ENCODE measurements around the gene UIMC1. TPM values are rescaled to one million over a fixed set of nuclear protein-coding genes. Genes with fewer than 3 reads are reported as not detected.
"Not testable (repeated sequence)": the region's sequence is repeated elsewhere in the genome, so short reads cannot be mapped to it uniquely, and the experiment has no call there.

The UIMC1 gene
- polyA plus RNA-seq, 2 donors, result 14.0 to 16.3 TPM

GRCh38 chr5:177020033-177020432 is 13.5 kb upstream of the UIMC1 start:
- Histone ChIP-seq H3K36me3 (ENCODE audit: control insufficient read depth in 2 of 2, insufficient read depth in 2 of 2, low read length in 1 of 2) (no peaks in the 10 kb centered on the region), H3K4me1 (ENCODE audit: control insufficient read depth in 2 of 2, insufficient read depth in 2 of 2, low read length in 1 of 2) (peaks cover 2 to 3% of the 10 kb centered on the region in 2 donors), H3K9me3 (ENCODE audit: control insufficient read depth in 2 of 2, insufficient read depth in 1 of 2, low read depth in 1 of 2, low read length in 1 of 2) (no peaks in the 10 kb centered on the region), H3K4me3 (ENCODE audit: low read depth in 1 of 2, low read length in 2 of 2) (no peak overlapping the region), H3K27ac (ENCODE audit: low read depth in 2 of 2, low read length in 1 of 2) (no peak overlapping the region), H3K27me3 (ENCODE audit: control insufficient read depth in 1 of 2, insufficient read depth in 2 of 2, low read length in 2 of 2) (no peaks in the 10 kb centered on the region)
- WGBS, 2 donors, result 69 to 74% methylated on average over 2 of the region's 2 CpGs

DNA sequence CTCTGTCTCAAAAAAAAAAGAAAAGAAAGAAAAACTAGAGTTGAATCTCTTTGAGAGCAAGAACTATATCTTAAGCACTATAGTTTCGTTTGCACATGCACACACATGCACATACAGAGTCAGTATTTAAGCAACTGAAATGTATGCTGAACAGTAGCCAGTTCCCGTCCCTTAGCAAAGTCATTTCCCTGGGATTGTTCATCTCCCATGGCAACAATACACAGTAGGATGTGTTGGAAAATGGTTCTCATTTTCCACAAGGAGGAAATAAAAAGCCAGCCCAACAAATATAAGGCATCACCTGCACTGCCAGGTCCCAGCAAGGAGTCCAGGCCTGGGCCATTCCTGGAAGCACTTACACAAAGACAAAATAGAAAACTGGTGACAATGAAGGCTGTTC is 11.8 kb upstream of the UIMC1 start:
- H3K4me1 ChIP-seq (ENCODE audit: control insufficient read depth in 2 of 2, insufficient read depth in 2 of 2, low read length in 1 of 2), result peaks cover under 1 to 2% of the 10 kb centered on the region in 2 donors
- H3K27me3 ChIP-seq (ENCODE audit: control insufficient read depth in 1 of 2, insufficient read depth in 2 of 2, low read length in 2 of 2), result no peaks in the 10 kb centered on the region
- no peaks in the 10 kb centered on the region for H3K36me3 ChIP-seq (ENCODE audit: control insufficient read depth in 2 of 2, insufficient read depth in 2 of 2, low read length in 1 of 2)
- 69 to 71% methylated on average over 2 of the region's 2 CpGs for WGBS, 2 donors
- no peak overlapping the region for H3K4me3 ChIP-seq (ENCODE audit: low read depth in 1 of 2, low read length in 2 of 2)
- no peak overlapping the region for H3K27ac ChIP-seq (ENCODE audit: low read depth in 2 of 2, low read length in 1 of 2)
- H3K9me3 ChIP-seq (ENCODE audit: control insufficient read depth in 2 of 2, insufficient read depth in 1 of 2, low read depth in 1 of 2, low read length in 1 of 2), result no peaks in the 10 kb centered on the region

- no peaks in the 10 kb centered on the region for H3K27me3 ChIP-seq (ENCODE audit: control insufficient read depth in 1 of 2, insufficient read depth in 2 of 2, low read length in 2 of 2)
- 91% methylated on average over 4 of the region's 4 CpGs for WGBS, 2 donors
- H3K36me3 ChIP-seq (ENCODE audit: control insufficient read depth in 2 of 2, insufficient read depth in 2 of 2, low read length in 1 of 2), result no peaks in the 10 kb centered on the region
- no peak overlapping the region for H3K27ac ChIP-seq (ENCODE audit: low read depth in 2 of 2, low read length in 1 of 2)
- no peaks in the 10 kb centered on the region for H3K9me3 ChIP-seq (ENCODE audit: control insufficient read depth in 2 of 2, insufficient read depth in 1 of 2, low read depth in 1 of 2, low read length in 1 of 2)
- no peaks in the 10 kb centered on the region for H3K4me1 ChIP-seq (ENCODE audit: control insufficient read depth in 2 of 2, insufficient read depth in 2 of 2, low read length in 1 of 2)
- H3K4me3 ChIP-seq (ENCODE audit: low read depth in 1 of 2, low read length in 2 of 2), result no peak overlapping the region
Observed at GRCh38 chr5:177015156-177015555, 8.6 kb upstream of the UIMC1 start.

DNA sequence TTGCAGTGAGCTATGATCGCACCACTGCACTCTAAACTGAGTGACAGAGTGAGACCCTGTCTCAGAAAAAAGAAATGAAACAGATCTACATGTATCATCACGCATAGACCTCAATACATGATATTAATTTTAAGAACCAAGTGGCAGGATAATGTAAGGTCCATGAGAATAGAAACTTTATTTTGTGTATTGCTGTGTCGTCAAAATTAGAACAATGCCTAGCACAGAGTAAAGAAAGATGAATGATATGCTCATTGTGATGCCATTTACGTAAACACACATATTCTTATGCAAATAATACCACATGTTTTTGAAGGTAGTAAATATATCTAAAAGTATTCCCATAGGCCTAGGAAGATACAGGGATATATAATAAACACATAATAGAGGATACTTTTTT is 3.6 kb upstream of the UIMC1 start:
- H3K27me3 ChIP-seq (ENCODE audit: control insufficient read depth in 1 of 2, insufficient read depth in 2 of 2, low read length in 2 of 2), result no peaks in the 10 kb centered on the region
- H3K36me3 ChIP-seq (ENCODE audit: control insufficient read depth in 2 of 2, insufficient read depth in 2 of 2, low read length in 1 of 2), result no peaks in the 10 kb centered on the region
- H3K4me3 ChIP-seq (ENCODE audit: low read depth in 1 of 2, low read length in 2 of 2), result no peak overlapping the region
- no peak overlapping the region for H3K27ac ChIP-seq (ENCODE audit: low read depth in 2 of 2, low read length in 1 of 2)
- no peaks in the 10 kb centered on the region for H3K4me1 ChIP-seq (ENCODE audit: control insufficient read depth in 2 of 2, insufficient read depth in 2 of 2, low read length in 1 of 2)
- WGBS, 2 donors, result 94% methylated on average over 4 of the region's 4 CpGs
- no peaks in the 10 kb centered on the region for H3K9me3 ChIP-seq (ENCODE audit: control insufficient read depth in 2 of 2, insufficient read depth in 1 of 2, low read depth in 1 of 2, low read length in 1 of 2)

DNA sequence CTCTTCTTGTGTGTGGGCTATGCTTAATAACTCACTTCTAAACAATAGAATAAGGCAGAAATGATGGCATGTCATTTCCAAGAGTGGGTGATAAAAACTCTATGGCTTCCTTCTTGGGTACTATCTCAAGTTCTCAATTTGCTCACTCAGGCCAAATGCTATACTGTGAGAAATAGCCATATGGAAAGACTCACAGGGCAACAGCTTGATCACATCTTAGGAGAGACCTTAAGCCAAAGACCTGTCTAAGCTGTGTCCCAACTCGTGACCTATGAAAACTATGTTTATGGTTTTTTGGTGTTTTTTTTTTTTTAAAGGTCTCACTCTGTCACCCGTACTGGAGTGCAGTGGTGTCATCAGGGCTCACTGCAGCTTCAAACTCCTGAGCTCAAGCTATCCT is 2.1 kb upstream of the UIMC1 start:
- WGBS, 2 donors, result 53 to 57% methylated on average over 2 of the region's 2 CpGs
- Histone ChIP-seq H3K4me1 (ENCODE audit: control insufficient read depth in 2 of 2, insufficient read depth in 2 of 2, low read length in 1 of 2) (no peaks in the 10 kb centered on the region), H3K27me3 (ENCODE audit: control insufficient read depth in 1 of 2, insufficient read depth in 2 of 2, low read length in 2 of 2) (no peaks in the 10 kb centered on the region), H3K36me3 (ENCODE audit: control insufficient read depth in 2 of 2, insufficient read depth in 2 of 2, low read length in 1 of 2) (no peaks in the 10 kb centered on the region), H3K27ac (ENCODE audit: low read depth in 2 of 2, low read length in 1 of 2) (no peak overlapping the region), H3K9me3 (ENCODE audit: control insufficient read depth in 2 of 2, insufficient read depth in 1 of 2, low read depth in 1 of 2, low read length in 1 of 2) (no peaks in the 10 kb centered on the region), H3K4me3 (ENCODE audit: low read depth in 1 of 2, low read length in 2 of 2) (no peak overlapping the region)

DNA sequence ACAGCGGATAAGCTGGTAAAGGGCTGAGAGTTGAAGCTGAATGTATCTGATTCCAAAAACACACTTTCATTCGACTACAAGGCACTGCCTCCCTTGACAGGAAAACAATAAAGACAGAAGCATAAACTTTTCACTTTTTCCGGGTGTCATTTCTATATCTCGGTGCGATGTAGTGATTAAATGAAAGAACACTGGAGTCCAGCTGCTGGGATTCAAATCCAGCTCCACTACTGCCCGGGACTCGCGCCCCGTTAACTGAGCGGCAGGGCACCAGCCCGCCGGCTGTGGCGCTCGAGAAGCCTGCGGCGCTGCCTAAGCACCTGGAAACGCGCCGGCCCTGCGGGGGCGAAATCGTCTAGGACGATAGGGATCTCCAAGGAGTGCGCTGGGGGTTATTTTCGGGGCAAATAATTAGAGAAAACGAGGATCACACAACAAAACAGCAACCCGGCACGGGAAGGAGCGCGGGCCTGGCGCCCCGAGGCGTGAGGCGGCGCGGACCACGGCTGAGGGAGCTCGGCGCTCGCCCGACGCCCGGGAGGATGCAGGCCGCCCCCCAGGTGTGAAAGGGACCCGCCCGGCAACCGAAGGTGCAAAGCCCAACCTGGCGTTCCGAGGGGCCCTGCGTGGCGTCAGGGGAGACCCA is 837 bp downstream of the UIMC1 start:
- 1% methylated on average over 51 of the region's 51 CpGs for WGBS, 2 donors
- H3K27ac ChIP-seq (ENCODE audit: low read depth in 2 of 2, low read length in 1 of 2), result peak overlapping the region; percentile 87 to 94

GRCh38 chr5:177004961-177005360 is 1.6 kb downstream of the UIMC1 start:
- Histone ChIP-seq H3K36me3 (ENCODE audit: control insufficient read depth in 2 of 2, insufficient read depth in 2 of 2, low read length in 1 of 2) (no peaks in the 10 kb centered on the region), H3K27ac (ENCODE audit: low read depth in 2 of 2, low read length in 1 of 2) (no peak overlapping the region), H3K4me1 (ENCODE audit: control insufficient read depth in 2 of 2, insufficient read depth in 2 of 2, low read length in 1 of 2) (no peaks in the 10 kb centered on the region), H3K4me3 (ENCODE audit: low read depth in 1 of 2, low read length in 2 of 2) (peak overlapping the region in 1 of 2 donors; percentile 72), H3K27me3 (ENCODE audit: control insufficient read depth in 1 of 2, insufficient read depth in 2 of 2, low read length in 2 of 2) (no peaks in the 10 kb centered on the region), H3K9me3 (ENCODE audit: control insufficient read depth in 2 of 2, insufficient read depth in 1 of 2, low read depth in 1 of 2, low read length in 1 of 2) (no peaks in the 10 kb centered on the region)
- 91 to 93% methylated on average over 10 of the region's 10 CpGs for WGBS, 2 donors

More for the DNA sequence above, 837 bp downstream of the UIMC1 start:
- Histone ChIP-seq H3K27me3 (ENCODE audit: control insufficient read depth in 1 of 2, insufficient read depth in 2 of 2, low read length in 2 of 2) (no peaks in the 10 kb centered on the region), H3K4me3 (ENCODE audit: low read depth in 1 of 2, low read length in 2 of 2) (peak overlapping the region; percentile 72 to 97), H3K9me3 (ENCODE audit: control insufficient read depth in 2 of 2, insufficient read depth in 1 of 2, low read depth in 1 of 2, low read length in 1 of 2) (no peaks in the 10 kb centered on the region), H3K4me1 (ENCODE audit: control insufficient read depth in 2 of 2, insufficient read depth in 2 of 2, low read length in 1 of 2) (no peaks in the 10 kb centered on the region), H3K36me3 (ENCODE audit: control insufficient read depth in 2 of 2, insufficient read depth in 2 of 2, low read length in 1 of 2) (no peaks in the 10 kb centered on the region)

GRCh38 chr5:177003649-177004048 is 2.9 kb downstream of the UIMC1 start:
- no peaks in the 10 kb centered on the region for H3K9me3 ChIP-seq (ENCODE audit: control insufficient read depth in 2 of 2, insufficient read depth in 1 of 2, low read depth in 1 of 2, low read length in 1 of 2)
- no peak overlapping the region for H3K4me3 ChIP-seq (ENCODE audit: low read depth in 1 of 2, low read length in 2 of 2)
- WGBS, 2 donors, result 58 to 66% methylated on average over 5 of the region's 5 CpGs
- H3K36me3 ChIP-seq (ENCODE audit: control insufficient read depth in 2 of 2, insufficient read depth in 2 of 2, low read length in 1 of 2), result no peaks in the 10 kb centered on the region
- no peak overlapping the region for H3K27ac ChIP-seq (ENCODE audit: low read depth in 2 of 2, low read length in 1 of 2)
- H3K27me3 ChIP-seq (ENCODE audit: control insufficient read depth in 1 of 2, insufficient read depth in 2 of 2, low read length in 2 of 2), result no peaks in the 10 kb centered on the region
- no peaks in the 10 kb centered on the region for H3K4me1 ChIP-seq (ENCODE audit: control insufficient read depth in 2 of 2, insufficient read depth in 2 of 2, low read length in 1 of 2)

GRCh38 chr5:176999526-176999925 is 7.1 kb downstream of the UIMC1 start:
- H3K9me3 ChIP-seq (ENCODE audit: control insufficient read depth in 2 of 2, insufficient read depth in 1 of 2, low read depth in 1 of 2, low read length in 1 of 2), result not testable (repeated sequence)

GRCh38 chr5:176998828-176999227 is 7.8 kb downstream of the UIMC1 start:
- Histone ChIP-seq H3K4me1 (ENCODE audit: control insufficient read depth in 2 of 2, insufficient read depth in 2 of 2, low read length in 1 of 2) (peaks cover 0 to 5% of the 10 kb centered on the region in 2 donors), H3K4me3 (ENCODE audit: low read depth in 1 of 2, low read length in 2 of 2) (no peak overlapping the region), H3K9me3 (ENCODE audit: control insufficient read depth in 2 of 2, insufficient read depth in 1 of 2, low read depth in 1 of 2, low read length in 1 of 2) (no peaks in the 10 kb centered on the region), H3K36me3 (ENCODE audit: control insufficient read depth in 2 of 2, insufficient read depth in 2 of 2, low read length in 1 of 2) (no peaks in the 10 kb centered on the region), H3K27me3 (ENCODE audit: control insufficient read depth in 1 of 2, insufficient read depth in 2 of 2, low read length in 2 of 2) (no peaks in the 10 kb centered on the region), H3K27ac (ENCODE audit: low read depth in 2 of 2, low read length in 1 of 2) (no peak overlapping the region)
- WGBS, 2 donors, result 97 to 98% methylated on average over 5 of the region's 5 CpGs

More at GRCh38 chr5:176999526-176999925, 7.1 kb downstream of the UIMC1 start:
- H3K4me1 ChIP-seq (ENCODE audit: control insufficient read depth in 2 of 2, insufficient read depth in 2 of 2, low read length in 1 of 2); H3K4me3 ChIP-seq (ENCODE audit: low read depth in 1 of 2, low read length in 2 of 2); H3K27ac ChIP-seq (ENCODE audit: low read depth in 2 of 2, low read length in 1 of 2); H3K27me3 ChIP-seq (ENCODE audit: control insufficient read depth in 1 of 2, insufficient read depth in 2 of 2, low read length in 2 of 2); H3K36me3 ChIP-seq (ENCODE audit: control insufficient read depth in 2 of 2, insufficient read depth in 2 of 2, low read length in 1 of 2): not testable (repeated sequence)

All from esophagus (tissue), 2 donors.